GM10266 (cell line): ENCODE data around the gene ERAL1.
"Not testable (repeated sequence)": the region's sequence is repeated elsewhere in the genome, so short reads cannot be mapped to it uniquely, and the experiment has no call there.

Experiments used
- DNase-seq: peaks from one replicate; pipeline ENCODE4 v3.0.0; 2012; ENCODE audit errors: extremely low spot score
- TF ChIP-seq, protein P1 (sequence below): IDR thresholded peaks from 2 replicates; pipeline ENCODE4 v1.5.1; 2012; ENCODE audit warnings: mild to moderate bottlenecking, low read depth; ENCODE audit not compliant: control insufficient read depth, insufficient read depth; ENCODE audit errors: missing control alignments

Gene ERAL1

DNA sequence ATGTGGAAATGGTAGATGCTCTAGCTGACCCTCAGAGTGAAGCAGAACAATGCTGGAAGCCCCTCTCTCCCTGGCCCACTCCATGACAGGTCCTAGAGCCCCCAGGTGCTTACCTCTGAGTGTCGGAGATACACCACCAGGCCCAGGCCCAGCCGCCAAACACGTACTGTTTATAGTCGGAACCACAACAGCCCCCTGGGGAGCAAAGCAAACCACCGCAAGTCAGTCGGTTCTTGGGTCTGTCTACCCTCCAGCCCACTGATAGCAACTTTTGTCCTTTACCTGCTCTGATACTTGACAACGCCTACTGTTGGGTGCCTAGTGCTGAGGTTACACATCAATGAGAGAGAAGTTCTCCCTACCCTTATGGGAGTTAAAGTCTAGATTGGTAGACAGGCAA is 34.0 kb downstream of the ERAL1 start:
- DNase-seq, result no peak
- TF ChIP-seq, protein P1, sequence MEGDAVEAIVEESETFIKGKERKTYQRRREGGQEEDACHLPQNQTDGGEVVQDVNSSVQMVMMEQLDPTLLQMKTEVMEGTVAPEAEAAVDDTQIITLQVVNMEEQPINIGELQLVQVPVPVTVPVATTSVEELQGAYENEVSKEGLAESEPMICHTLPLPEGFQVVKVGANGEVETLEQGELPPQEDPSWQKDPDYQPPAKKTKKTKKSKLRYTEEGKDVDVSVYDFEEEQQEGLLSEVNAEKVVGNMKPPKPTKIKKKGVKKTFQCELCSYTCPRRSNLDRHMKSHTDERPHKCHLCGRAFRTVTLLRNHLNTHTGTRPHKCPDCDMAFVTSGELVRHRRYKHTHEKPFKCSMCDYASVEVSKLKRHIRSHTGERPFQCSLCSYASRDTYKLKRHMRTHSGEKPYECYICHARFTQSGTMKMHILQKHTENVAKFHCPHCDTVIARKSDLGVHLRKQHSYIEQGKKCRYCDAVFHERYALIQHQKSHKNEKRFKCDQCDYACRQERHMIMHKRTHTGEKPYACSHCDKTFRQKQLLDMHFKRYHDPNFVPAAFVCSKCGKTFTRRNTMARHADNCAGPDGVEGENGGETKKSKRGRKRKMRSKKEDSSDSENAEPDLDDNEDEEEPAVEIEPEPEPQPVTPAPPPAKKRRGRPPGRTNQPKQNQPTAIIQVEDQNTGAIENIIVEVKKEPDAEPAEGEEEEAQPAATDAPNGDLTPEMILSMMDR, result no peak

DNA sequence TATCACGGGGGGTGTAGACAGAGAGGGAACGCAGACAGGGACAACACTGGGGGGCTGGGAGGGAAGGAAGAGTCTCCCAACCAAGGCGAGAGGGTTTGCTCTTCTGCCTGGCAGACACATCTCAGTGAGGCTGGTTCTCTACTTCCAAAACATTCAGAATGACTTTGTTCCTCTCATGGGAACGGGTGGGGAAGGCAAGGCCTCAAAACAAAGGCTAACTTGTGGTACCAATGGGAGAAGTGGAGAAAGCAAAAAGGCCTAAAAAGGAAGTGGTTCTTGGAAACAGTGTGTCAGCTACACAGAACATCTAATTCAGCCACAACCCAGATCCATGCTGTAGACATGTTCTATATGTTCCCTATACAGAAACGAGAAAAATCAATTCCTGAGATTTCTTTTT is 35.2 kb downstream of the ERAL1 start:
- TF ChIP-seq, protein P1, result no peak
- DNase-seq, result no peak

DNA sequence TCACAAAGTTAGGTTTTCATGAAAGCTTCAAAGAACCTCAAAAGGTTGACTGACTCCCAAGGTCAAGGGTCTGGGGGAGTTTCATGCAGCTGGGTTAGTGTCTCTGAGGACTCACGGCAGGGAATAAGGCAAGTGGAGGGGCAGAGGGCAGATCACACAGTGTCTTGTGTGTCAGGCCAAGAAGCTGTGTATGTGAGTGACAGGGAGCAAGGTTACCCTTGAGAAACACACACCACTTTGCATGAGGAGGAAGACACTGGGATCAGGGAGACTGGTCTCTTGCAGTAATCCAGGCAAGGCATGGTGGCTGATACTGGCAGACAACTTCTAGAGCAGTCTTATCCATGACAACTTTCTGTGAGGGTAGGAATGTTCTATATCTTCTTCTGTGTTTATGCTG is 36.4 kb downstream of the ERAL1 start:
- no peak for DNase-seq
- TF ChIP-seq, protein P1, result no peak

DNA sequence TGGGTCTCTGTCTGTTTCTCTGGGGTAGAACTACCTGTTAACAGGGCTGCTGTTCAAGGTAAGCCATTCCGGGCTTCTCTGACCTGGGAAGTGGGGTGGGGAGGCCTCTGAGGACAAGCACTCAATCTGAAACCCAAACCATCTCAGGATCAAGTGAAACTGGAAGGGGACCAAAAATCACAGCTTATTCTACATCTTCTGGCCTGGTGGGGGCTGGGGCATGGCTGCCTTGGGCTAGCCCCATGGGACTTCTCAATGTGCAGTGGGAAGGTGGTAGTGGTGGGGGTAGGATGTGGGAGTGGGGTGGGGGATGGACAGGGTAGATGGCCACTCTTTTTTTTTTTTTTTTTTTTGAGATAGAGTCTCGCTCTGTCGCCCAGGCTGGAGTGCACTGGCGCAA is 37.2 kb downstream of the ERAL1 start:
- no peak for DNase-seq
- TF ChIP-seq, protein P1, result no peak

DNA sequence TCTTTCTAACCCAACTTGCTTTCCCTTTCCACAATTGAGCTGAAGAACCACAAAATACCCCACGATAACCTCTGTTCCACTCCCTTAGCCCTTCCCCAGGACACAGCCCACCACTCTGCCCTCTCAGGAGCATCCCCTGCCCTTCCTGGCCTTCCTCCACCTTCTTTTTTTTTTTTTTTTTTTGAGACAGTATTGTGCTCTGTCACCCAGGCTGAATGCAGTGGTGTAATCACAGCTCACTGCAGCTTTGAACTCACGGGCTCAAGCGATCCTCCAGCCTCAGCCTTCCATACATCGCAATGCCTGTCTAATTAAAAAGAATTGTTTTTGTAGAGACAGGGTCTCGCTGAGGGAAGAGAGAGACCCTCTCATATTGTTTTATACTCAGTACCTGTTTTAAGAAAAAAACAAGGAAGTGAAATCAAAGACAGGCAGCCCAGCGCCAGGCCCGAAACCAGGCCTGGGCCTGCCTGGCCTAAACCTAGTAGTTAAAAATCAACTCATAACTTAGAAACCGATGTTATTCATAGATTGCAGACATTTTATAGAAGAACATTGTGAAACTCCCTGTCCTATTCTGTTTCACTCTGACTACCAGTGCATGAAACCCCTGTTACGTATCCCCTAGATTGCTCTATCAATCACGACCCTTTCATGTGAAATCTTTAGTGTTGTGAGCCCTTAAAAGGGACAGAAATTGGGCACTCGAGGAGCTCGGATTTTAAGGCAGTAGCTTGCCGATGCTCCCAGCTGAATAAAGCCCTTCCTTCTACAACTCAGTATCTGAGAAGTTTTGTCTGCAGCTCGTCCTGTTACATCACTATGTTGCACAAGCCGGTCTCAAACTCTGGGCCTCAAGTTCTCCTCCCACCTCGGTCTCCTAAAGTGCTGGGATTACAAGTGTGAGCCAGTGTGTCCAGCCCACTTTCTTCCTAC is 38.7 kb downstream of the ERAL1 start:
- DNase-seq, result not testable (repeated sequence)

DNA sequence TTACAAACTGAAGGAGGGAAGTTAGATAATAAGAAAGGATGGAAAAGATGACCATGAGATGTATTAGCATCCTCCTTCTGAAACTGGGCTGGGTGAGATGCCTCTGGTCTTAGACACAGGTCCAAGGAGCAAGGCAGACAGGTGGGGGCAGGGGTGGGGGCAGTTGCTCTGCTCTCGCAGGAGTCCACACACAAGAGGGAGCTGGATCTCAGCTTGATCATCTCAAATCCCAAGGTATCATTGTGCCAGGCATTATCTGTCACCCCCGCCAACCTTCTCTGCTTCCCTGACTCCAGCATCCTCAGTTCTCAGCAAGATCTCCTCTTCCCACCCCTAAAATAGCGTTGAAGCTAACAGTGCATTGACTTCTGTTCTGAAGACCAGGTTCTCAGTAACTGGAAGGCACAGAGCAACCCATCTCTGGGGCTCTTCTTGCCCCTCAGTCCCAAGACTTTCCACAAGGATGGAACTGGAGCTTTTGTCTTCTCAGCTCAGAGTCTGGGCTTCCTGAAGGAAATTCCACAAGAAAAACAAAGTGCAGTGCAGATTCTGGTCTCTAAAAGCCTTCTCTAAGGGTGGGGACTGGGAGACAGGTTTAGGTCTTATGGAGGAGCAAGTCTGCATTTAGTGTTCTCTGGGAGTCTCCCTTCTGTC is 41.1 kb downstream of the ERAL1 start:
- TF ChIP-seq, protein P1, result no peak
- DNase-seq, result no peak

DNA sequence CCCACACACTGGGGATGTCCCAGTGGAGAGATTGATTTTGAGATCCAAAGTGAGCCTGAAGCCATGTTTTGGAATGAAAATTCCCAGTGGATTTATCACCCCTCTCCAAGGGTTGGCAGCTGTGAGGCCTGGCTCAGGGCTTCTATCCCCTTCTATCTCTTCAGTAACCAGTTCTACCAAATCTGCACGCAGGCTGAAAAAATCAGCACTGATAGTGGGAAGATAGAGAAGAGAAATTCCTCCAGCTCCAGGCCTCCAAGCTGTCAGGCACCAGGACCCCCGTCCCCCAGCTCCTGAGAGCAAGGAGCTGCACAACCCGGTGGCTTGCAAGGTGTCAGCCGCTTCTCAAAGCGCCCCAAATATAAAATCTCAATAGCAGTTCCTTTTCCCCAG is 41.7 kb downstream of the ERAL1 start:
- DNase-seq, result no peak
- TF ChIP-seq, protein P1, result no peak
